ENCODE data around the gene TWIST2.

Gene TWIST2

DNA sequence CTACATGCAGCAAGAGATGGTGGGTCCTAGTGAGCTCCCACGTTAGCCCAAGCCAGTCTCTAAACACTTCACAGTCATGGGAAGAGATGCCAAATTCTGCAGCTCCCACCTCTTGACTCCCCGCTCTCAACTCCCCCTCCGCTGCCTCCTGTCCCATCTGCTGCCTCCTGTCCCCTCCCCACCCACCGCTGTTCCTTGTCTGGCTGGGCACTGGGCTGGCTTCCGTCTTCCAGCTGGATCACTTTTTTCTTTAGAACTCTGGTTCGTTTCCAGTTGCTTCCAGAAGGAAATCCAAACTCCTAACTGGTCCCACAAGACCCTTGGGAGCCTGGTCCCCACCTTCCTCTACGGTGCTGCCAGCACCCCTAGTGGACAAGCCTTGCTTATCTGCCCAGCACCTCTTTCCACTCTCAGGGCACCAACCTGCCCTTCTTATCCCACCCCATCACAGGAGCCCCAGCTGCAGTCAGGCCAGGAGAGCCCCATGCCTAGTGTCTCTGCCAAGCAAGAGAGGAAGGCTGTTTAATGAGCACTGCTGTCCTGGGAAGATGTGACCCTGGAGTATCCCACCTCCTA, 12.1 kb upstream of the TWIST2 start:
- no peak for DNase-seq (ENCODE audit: low read depth in 2 of 2, low spot score in 1 of 2)

DNA sequence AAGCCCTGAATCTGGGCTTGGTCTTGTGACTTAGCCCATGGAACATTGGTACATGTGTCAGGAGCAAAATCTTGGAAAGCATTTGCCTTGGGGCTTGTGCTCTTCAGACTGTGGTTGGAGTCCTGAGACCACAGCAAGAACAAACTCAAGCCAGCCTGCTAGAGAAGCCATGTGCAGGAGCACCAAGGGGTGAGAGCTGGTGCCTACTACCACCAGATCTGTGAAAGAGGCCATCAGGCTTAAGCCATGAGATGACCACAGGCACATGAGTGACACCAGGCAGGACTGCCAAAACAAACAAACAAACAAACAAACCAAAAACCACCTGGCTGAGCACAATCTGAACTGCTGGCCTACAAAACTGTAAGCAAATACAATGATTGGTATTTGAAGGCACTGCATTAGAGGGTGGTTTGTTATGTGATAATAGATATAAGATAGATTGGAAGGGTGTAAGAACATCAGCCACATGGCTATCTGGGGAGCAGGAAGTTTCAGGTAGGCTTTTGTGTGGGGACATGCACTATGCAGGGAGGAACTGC, 9.0 kb upstream of the TWIST2 start:
- no peak for DNase-seq (ENCODE audit: low read depth in 2 of 2, low spot score in 1 of 2)

DNA sequence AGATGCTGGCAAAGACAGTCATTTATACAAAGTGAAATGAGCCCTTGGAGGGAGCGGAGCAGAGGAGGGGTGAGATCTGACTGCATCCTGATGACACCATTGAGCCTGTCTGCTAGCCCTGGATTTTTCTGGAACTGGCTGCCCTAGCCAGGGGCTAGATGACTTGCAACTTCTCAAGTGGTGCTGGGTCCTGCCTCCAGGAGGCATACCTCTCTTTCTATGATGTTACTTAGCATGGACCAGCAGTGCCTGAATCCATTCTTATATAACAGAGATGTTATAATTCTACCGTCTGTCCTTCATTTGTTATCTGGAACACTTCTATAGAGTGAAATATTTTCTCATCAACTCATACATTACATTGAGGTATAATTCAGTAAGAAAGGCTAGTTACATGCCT, 8.5 kb upstream of the TWIST2 start:
- DNase-seq (ENCODE audit: low read depth in 2 of 2, low spot score in 1 of 2), result no peak

DNA sequence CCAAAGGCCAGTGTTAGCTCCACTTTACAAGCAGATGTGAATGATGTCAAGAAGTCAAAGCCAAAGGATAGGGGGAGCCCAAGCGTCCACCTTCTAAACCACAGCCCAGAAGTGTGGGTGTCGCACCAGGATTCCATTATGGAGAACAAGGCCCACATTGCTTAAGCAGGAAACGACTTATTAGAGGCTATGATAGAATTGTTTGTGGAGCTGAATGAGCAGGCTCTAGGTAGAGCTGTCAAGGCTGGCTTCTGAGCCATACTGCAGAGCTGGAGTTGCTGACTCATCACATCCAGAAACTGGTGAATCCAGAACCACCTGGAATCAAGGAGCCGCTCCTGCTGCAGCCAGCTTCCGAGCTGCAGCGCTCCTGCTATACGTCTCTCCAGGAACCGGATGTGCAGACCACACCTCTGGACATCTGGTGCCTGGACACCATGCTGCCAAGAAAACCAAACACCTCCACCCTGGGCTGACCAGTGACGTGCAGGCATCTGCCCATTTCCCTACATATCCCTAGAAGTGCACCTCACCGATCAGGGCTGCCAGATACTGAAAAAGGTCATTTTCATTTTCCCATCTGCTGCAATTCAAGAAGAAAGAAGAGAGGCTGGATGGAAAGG, 6.2 kb upstream of the TWIST2 start:
- DNase-seq (ENCODE audit: low read depth in 2 of 2, low spot score in 1 of 2), result no peak

DNA sequence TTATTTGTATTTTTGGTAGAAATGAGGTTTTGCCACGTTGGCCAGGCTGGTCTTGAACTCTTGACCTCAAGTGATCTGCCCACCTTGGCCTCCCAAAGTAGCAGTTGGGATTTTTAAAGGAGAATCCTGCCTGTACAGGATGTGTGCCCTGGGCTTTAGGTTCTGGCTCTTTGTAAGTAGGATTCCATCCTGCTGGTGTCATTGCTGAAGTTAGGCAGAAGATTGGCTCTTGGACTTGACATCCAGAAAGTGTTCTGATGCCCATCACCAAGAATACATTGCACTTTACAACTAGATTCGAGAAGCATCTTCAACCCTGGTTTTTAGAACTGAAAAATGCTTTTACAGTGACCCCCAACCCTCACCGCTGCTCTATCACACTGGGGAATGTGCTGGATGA, 4.4 kb upstream of the TWIST2 start:
- DNase-seq (ENCODE audit: low read depth in 2 of 2, low spot score in 1 of 2), result no peak

DNA sequence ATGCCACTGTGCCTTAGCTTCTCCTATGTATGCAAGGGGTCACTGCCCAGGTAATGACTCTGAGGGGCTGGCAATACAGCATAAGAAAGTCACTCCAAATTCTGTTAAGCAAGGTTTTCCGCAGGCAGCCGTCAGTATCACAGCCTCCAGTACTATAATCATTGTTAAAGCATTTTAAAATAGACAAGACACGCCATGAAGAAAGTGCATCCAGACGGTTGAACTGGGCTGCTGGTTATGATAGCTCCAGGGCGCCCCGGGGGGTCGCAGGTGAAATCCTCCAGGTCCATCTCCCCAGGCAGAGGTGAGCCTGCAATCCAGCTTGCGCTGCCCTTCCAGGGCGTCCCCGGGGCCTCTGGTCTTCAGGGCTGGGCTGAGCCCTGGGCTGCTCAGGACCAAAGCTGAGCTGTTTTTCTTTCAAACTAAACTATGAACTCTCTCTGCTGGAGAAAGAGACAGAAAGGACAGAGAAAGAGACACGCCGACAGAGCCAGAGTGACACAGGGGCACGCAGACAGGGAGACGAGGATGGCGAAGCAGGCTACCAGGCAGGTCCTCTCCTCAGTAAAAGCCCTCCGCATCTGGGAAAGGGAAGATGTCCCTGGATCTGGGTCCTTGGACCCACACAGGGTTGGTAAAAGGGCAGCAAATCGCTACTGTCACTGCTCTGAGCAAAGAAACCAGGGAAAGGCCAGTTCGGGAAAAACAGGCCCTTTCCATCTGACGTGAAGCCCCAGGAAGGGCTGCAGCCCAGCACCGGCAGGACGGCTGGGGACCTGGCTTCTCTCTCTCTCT, 2.1 kb upstream of the TWIST2 start:
- DNase-seq (ENCODE audit: low read depth in 2 of 2, low spot score in 1 of 2), result no peak

DNA sequence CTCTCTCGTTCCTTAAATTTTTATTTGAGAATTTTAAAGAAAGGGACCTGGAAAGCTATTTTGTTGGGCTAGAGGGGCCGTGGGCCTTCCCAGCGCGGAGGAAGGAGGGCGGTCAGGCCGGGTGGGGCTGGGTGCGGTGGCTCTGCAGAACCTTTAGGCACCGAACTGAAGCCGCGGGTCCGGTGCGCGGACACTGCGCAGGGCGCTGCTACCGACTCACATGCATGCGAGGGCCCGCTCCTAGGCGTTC, 1.6 kb upstream of the TWIST2 start:
- DNase-seq (ENCODE audit: low read depth in 2 of 2, low spot score in 1 of 2), result no peak

DNA sequence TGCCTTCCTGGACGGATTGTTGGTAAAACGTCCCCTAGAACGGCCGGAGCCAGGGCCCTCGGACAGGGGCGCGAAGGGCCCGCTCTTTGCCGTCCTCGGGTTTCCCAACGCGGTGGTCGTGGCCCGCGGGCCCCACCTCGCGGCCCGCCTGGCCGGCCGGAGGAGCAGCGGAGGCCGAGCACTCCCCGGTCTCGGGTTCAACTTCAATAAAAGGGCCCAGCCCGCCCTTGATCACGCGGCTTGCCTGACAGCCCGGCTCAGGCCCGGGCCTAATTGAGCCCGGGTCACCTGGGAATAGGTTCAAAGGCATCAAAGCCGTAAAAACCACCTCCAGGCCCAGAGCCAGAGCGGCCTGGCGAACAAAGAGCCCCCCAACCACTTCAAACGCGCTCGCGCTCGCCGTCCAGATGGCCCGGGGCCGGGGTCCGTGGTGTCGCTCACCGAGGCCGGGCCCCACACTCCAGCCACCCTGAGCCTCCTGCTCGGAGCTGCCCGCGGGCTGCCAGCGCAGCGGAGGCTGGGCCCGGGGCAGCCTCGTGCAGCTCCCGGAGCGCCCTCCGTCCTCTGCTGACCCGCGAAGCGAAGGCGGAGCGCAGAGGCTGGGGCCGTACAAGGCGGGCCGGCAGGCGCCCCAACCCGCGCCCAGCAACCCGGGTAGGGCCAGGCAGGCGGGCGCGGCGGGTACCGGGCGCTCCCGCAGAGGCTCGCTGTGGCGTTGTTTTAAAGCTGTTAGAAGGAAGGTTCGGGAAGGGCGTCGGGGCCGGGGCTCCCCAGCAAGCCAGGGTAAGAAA, 1.1 kb upstream of the TWIST2 start:
- DNase-seq (ENCODE audit: low read depth in 2 of 2, low spot score in 1 of 2), result no peak

DNA sequence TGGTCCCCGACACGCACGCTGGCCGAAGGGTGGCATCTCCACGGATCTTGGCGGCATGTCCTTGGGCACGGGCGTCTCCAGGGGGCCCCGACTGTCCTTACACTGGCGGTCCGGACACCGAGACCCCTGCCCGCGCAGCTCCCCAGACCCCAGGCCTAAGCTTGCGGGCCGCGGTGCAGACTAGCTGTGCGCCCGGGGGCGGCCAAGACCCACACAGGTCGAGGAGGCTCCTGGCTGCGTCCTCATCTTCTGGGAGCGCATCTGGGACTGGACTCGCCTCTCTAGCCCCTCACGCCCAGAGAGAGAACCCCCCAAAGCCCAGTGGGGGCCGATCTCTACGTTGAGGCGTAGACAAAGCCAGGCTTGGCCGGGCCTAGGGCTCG, 475 bp upstream of the TWIST2 start:
- DNase-seq (ENCODE audit: low read depth in 2 of 2, low spot score in 1 of 2), result no peak

DNA sequence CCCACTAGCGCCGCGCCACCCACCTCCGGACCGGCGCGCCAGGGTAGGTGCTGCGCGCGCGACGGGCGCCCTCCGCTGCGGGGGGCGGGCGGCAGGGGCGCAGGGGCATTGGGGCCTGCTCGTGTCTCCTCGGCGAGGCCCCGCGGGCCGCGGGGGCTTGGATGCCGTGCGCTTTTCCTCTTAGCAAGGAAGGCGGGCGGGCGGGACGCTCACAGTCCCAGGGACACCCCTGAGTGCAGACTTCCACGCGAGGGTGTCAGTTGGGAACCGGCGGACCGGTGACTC, 748 bp downstream of the TWIST2 start:
- DNase-seq (ENCODE audit: low read depth in 2 of 2, low spot score in 1 of 2), result no peak

DNA sequence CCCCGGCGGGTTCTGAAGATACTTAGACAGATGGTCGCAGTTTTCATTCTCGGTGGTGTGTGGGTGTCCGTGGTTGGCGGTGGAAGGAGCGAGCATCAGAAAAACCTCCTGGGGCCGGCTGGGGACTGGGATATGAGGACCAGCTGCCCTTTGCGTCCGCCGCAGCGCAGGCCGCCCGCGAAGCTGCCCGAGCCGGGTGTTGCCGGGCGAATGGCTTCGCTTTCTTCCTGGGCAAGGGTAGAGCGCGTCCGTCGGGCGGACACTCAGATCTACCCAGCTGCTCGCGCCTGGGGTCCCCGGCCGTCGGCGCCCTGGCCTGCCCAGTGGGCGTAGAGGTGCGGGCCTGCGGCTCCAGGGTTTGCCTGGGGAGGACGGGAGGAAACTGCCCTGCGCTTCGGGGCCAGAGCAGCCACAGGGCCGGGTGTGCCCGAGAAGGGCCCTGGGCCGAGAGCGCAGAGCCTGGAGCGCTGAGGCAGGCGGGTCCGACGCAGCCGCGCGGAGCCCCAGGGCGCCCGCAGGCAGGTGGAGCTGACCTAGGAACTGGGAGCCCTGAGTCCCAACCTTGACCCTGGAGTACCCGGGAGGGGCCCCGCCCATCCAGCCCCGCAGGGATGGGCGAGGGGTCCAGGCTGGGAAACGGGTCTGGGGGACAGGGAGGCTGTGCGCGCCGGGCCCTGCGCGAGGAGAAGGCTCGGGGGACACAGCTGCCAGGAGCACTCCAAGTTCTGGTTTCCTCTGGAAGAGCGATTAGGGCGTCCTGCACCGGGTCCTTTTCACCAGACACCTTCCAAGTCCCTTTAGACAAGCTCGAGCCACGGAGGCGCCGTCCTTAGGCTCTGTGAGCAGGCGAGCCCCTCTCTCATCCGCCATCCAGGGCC, 1.3 kb downstream of the TWIST2 start:
- DNase-seq (ENCODE audit: low read depth in 2 of 2, low spot score in 1 of 2), result no peak

DNA sequence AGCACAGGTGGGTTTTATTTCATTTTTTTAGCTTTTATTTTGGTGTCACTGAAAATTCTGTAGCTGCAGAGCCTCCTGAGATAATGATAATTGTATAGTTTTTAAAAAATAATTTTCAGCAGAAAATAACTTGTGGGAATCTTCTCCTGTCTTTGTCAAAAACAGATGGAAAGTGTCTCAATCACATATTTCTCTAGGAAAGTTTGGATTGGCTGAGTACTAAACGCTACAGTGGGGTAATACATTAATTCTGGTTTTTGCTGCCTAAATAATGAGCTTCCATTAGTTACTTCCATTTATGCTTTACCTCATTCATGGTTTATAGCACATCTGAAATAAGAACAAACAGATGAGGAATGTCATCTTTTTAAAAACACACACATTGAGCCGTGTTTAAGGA, 2.2 kb downstream of the TWIST2 start:
- DNase-seq (ENCODE audit: low read depth in 2 of 2, low spot score in 1 of 2), result no peak

DNA sequence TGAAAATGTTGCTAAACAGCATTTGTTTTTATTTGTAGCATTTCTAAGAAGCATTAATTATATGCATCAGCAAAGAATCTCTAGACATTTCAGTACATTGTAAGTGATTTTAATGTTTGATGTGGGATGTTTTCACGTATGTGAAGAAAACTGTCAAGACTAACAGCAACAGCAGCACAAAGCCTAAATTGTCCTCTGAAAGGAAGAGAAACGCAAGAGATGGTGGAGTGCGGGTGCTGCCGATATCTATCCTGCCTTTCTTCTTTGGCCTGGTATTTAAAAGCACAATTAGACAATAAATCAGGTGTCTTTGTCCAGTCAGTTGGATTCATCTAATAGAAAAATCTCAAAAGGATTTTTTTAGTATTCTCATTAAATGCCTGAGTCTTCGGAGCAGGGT, 3.1 kb downstream of the TWIST2 start:
- no peak for DNase-seq (ENCODE audit: low read depth in 2 of 2, low spot score in 1 of 2)

DNA sequence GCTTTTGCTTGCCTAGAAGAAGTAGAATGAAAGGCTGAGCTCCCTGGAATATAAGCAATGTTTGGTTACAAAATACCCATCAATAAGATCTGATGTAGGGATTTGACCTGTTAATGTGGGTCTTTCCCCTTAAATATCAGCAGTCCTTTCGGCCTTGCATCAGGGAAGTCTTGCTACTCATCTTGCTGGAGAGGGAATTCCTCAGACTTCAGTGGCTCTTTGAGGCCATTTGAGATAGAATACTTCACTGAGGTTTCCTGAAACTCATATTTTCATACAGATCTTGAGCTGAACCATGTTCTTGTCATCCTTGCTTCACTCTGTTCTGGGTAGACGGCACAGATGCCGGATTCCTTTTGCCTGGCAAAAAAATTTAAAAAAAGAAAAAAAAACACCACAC, 3.9 kb downstream of the TWIST2 start:
- no peak for DNase-seq (ENCODE audit: low read depth in 2 of 2, low spot score in 1 of 2)

DNA sequence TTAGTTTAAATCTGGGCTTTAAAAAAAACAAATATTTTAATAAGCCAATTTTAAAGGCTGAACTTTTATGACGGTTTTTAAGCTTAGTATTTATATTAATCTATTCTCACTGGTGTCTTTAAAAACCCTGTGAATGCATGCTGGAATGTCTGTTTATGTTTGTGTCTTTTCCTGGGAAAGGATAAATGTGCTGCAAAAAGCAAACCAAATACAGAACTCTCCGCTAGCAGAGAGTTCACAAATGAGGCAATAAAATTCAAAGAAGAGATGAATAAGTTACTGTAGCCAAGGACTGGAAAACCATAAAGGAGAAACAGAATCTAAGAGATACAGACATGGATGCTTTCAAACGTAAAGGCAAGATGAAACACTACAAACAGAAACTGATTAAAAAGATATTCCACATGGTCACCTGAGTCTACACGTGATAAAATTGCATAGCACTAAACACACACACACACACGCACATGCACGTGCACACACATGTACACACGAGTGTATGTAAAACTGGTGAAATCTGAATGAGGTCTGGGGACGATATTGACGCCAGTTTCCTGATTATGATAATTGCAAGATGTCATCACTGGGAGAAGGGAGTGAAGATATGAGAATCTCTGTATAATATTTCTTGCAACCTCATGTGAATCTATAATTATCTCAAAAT, 4.5 kb downstream of the TWIST2 start:
- DNase-seq (ENCODE audit: low read depth in 2 of 2, low spot score in 1 of 2), result no peak

DNA sequence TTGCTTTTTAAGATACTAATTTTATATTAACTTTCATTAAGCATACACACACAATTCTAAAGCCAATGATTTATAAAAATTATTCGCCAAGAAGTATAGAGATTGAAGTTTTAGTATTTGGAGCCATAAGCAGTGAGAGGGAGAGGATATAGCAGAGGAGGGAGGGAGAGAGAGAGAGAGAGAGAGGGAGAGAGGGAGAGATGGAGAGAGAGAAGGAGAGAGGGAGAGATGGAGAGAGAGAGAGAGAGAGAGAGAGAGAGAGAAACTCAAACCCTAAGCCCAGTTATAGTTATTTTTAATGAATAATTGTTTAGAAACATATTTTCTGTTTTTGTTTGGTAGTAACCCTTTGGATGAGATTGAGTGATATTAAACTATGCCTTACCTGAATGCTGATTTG, 5.3 kb downstream of the TWIST2 start:
- DNase-seq (ENCODE audit: low read depth in 2 of 2, low spot score in 1 of 2), result no peak

DNA sequence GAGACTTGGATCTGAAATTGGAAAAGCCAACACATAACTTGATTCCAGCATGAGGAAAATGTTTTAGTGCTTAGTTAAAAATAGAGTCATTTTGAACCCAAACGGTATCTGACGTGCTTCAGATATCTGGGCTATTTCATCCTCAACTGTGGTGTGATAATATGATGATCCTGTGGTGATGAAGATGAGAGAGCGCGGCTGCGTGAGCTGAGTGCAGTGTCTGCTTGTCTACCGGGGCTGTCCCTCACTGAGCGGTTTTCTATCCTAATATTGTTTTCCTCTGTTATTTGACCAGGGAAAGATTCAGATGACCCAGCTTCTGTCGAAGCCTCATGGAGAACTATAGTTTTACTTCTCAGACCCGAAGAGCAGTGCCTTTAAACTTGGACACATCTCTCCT, 5.8 kb downstream of the TWIST2 start:
- no peak for DNase-seq (ENCODE audit: low read depth in 2 of 2, low spot score in 1 of 2)

DNA sequence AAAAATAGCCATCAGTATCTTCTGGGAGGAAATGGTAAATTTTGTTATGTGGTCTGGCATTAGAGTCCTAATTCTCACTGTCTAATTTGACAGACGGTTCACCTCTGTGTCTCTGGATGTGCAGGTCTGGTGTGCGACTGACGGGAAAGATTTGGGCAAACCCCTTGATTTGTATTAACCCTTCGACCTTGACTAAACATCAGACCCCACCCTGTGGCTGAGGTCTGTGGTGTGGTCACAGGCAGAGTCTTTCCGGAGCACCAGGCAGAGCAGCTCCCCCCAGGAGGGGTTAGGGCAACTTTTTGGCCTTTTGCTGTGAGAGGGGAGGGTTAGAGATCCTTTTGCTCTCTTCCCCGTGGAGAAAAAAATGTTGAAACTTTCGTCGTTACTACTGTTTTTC, 6.4 kb downstream of the TWIST2 start:
- DNase-seq (ENCODE audit: low read depth in 2 of 2, low spot score in 1 of 2), result no peak

DNA sequence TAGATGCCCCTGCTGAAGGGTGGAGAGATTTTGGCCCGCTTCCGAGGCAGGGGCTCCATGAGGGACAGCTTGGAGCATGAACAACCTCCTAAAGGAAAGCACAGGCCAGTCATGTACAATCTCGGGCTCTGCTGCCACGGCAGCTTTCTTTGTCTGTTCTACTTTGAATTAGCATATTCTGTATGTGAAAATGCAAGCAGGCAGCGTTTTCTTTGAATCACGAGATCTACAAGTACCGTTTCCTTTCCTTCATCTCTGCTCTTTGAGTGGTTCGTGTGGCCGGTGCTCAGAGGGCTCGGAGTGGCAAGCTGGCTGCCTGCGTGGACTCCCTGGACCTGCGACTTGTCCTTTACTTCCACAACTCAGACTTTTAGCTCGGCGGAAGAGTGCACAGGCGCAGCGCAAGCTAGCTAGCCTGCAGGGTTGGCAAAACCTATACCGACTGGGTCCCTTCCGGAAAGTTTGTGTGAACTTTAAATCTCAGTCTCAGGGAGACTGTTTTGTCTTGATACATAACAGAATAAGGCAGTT, 6.9 kb downstream of the TWIST2 start:
- no peak for DNase-seq (ENCODE audit: low read depth in 2 of 2, low spot score in 1 of 2)

DNA sequence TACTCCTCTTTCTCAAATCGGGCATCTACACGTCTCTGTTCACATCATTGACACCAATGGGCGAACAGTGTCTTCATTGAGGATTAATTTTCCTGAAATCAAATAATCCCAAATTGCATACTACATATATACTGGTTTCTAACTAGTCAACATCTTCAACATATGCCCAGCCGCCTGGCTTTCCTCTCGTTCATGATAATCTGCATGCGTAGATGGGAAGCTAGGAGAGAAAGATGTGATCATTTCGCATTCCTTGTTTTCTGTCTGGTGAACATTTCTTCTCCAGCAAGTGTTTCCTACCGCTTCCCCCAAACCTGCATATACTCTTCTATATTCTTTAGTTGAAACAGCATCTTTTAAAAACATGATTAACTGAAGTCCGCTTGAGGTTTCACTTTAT, 7.4 kb downstream of the TWIST2 start:
- DNase-seq (ENCODE audit: low read depth in 2 of 2, low spot score in 1 of 2), result no peak
